CD4-positive, alpha-beta T cell treated with Interleukin-15 for 4 hours (primary cell): ENCODE measurements around the gene ALB.
"Not testable (repeated sequence)": the region's sequence is repeated elsewhere in the genome, so short reads cannot be mapped to it uniquely, and the experiment has no call there.

Source experiments
- DNase-seq: peaks from one replicate; pipeline ENCODE4 v3.0.0-alpha.2; 2020; ENCODE audit warnings: low spot score

Gene ALB

DNA sequence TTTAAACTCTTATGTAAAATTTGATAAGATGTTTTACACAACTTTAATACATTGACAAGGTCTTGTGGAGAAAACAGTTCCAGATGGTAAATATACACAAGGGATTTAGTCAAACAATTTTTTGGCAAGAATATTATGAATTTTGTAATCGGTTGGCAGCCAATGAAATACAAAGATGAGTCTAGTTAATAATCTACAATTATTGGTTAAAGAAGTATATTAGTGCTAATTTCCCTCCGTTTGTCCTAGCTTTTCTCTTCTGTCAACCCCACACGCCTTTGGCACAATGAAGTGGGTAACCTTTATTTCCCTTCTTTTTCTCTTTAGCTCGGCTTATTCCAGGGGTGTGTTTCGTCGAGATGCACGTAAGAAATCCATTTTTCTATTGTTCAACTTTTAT lies at the start of gene ALB:
ALB (plus strand) TSS at position 246 of the 400 bp plus-strand sequence; CDS start at position 287, 41 bp downstream.
- DNase-seq: no peak

DNA sequence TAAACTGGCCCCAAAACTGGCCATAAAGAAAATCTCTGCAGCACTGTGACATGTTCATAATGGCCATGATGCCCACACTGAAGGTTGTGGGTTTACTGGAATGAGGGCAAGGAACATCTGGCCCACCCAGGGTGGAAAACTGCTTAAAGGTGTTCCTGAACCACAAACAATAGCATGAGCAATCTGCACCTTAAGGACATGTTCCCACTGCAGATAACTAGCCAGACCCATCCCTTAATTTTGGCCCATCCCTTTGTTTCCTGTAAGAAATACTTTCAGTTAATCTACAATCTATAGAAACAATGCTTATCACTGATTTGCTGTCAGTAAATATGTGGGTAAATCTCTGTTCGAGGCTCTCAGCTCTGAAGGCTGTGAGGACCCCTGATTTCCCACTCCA lies 46.9 kb upstream of the ALB start:
- not testable (repeated sequence) for DNase-seq

GRCh38 chr4:73369506-73370199 lies 34.4 kb upstream of the ALB start:
- DNase-seq: not testable (repeated sequence)

GRCh38 chr4:73375328-73375741 lies 28.8 kb upstream of the ALB start:
- DNase-seq: no peak

DNA sequence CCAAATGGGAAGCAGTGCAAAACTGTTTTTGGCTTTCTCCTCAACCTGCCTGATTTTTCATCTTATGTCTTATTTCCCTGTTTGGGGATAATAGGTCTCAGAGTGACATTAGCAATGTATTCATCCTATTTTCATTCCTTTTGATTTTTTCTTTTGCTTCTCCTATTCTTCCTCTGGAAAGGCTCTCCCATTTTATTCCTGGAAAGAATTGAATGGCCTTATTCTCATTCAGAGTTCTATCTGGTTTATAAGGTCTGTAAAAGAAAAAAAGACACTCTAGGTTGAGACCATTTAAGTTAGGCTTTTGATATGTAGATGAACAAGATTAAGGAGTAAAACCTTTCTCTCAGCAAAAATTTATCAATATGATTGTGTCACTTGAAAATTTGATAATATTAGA lies 27.8 kb upstream of the ALB start:
- DNase-seq: no peak

- no peak for DNase-seq
These were observed 27.1 kb upstream of the ALB start for GRCh38 chr4:73376976-73377375.

DNA sequence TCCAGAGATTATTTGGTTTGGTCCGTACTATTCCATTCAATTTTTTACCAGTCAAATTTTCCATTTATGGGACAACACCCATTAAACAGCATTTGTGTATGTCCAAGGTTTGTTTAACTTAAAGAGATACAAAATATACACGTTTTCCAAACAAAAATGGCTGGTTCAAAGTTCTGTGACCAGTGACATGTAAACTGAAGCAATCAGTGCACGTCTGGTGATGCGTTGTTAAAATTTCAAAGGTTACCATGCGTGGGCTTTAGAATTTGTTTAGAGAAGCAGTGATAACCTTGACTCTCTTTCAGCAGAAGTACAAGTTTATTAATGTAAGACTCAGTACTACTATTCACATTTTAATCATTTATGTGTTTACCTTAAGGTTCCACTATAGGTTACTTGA lies 25.2 kb upstream of the ALB start:
- no peak for DNase-seq

GRCh38 chr4:73379946-73380345 lies 24.1 kb upstream of the ALB start:
- DNase-seq: no peak

DNA sequence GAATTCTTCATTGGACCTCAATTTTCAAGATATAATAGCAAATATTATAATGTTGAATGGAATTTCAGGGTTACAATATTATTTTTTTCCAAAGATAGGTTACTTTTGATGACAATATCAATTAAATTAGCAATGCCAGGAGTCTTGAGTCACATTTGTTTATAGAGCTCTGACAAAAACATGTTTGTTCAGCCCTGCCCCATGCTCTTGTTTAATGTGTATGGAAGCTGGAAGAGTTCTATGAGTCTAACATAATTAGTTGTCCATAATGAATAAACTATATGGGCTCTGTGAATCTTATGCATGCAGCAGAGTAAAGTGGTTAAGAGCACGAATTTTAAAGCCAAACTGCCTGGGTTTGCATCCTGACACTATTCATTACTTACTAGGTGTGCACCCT lies 22.9 kb upstream of the ALB start:
- DNase-seq: no peak

DNA sequence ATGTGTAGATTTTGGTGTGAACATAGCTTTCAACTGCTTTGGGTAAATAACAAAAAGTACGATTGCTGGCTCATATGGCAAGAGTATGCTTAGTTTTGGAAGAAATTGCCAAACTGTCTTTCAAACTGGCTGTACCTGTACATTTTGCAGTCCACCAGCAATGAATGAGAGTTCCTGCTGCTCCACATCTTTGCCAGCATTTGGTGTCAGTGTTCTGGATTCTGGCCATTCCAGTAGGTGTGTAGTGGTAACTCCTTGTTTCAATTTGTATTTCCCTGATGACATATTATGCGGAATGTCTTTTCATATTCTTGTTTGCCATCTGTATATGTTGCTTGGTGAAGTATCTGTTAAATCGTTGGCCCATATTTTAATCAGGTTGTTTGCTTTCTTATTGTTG lies 20.6 kb upstream of the ALB start:
- DNase-seq: no peak

- no peak for DNase-seq
These were observed 16.5 kb upstream of the ALB start for GRCh38 chr4:73387552-73387951.

DNA sequence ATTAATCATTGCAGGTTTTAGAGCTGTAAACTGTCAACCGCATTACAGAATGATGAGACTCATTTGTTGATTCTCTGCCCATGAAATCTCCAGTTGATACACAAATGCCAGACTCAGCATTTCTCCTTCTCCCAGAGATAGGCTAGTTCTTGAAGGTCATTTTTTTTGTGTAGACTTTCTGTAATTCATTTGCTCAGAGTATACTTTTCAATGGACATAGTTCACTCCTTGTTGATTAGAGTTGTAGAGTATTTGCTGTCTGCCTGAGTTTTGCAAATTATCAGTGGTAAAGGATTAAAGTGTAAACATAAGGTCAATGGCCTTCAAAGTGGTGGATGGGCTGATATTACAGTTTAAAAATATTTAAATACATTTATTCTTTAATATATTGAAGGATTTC lies 15.2 kb upstream of the ALB start:
- no peak for DNase-seq

DNA sequence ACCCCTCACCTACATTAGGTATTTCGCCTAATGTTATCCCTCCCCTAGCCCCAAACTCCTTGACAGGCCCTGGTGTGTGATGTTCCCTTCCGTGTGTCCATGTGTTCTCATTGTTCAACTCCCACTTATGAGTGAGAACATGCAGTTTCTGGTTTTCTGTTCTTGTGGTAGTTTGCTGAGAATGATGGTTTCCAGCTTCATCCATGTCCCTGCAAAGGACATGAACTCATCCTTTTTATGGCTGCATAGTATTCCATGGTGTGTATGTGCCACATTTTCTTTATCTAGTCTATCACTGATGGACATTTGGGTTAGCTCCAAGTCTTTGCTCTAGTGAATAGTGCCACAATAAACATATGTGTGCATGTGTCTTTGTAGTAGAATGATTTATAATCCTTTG lies 14.4 kb upstream of the ALB start:
- not testable (repeated sequence) for DNase-seq

- DNase-seq: no peak
These were observed 12.3 kb upstream of the ALB start for GRCh38 chr4:73391774-73392173.

GRCh38 chr4:73392936-73393335 lies 11.2 kb upstream of the ALB start:
- no peak for DNase-seq

- DNase-seq: no peak
These were observed 7.8 kb upstream of the ALB start for GRCh38 chr4:73396304-73396703.

DNA sequence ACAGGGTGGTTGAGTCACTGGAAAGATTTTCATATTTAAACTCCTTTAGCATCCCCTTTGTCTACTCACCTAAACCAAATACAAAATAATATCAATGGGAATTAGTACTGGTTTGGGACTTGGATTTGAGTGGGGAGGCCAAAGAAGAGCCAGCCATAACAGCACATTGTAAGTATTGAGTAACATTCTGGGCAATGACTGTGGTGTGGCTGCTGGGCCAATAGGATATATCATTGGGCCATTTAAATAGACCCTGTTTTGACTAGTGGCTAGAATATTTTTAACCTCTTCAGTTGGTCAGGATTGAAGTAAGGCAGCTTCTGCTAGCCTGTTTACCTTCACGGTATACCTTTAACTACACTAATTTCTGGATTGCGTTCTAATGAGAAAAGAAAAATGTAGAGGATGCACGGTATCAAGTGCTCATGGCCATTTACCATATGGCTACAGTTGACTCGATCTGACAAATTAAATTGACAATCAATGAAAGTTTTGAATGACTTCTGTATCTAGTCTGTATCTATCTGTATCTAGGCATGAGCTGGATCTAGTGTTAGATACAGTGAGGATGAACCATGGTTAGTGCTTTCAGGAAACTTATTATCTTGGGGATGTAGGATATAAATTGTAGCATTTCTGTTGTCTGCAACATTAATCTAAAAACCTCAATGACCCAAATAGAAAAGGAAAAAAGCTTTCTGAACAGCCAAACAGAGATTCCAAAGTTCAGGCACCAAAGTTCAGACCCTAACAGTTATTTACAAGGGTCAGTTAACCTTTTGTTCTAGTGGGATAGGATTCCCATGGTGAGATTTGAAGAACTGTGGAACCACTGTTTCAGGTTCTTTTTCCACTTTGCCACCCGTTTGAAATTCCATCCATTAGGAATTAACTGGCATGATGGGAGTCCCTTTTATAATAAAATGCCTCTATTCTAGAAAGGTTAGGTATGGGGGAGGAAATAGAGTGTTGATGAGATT lies 6.8 kb upstream of the ALB start:
- DNase-seq: no peak

DNA sequence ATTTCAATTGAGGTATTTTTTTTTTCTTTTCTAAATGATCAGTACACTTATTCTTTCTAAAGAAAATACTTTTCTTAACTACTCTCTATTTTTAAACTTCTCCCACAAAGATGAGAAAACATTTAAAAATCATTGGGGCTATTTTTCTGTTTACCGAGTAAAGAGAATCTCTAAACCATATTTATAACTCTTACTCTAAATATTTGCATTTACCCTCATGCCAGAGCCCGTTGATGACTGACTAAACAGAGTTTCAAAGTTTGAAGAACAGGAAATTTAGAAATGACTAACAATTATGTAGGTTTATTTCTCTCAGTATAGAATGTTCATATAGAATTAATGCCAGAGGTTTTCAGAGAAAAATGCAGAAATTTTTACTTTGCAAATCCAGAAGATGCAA lies 2.7 kb upstream of the ALB start:
- no peak for DNase-seq

DNA sequence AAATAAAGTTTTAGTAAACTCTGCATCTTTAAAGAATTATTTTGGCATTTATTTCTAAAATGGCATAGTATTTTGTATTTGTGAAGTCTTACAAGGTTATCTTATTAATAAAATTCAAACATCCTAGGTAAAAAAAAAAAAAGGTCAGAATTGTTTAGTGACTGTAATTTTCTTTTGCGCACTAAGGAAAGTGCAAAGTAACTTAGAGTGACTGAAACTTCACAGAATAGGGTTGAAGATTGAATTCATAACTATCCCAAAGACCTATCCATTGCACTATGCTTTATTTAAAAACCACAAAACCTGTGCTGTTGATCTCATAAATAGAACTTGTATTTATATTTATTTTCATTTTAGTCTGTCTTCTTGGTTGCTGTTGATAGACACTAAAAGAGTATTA lies 370 bp downstream of the ALB start:
- DNase-seq: no peak

GRCh38 chr4:73405138-73405537 lies 1.1 kb downstream of the ALB start:
- DNase-seq: no peak

DNA sequence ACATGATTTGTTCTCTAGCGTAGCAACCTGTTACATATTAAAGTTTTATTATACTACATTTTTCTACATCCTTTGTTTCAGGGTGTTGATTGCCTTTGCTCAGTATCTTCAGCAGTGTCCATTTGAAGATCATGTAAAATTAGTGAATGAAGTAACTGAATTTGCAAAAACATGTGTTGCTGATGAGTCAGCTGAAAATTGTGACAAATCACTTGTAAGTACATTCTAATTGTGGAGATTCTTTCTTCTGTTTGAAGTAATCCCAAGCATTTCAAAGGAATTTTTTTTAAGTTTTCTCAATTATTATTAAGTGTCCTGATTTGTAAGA lies 2.4 kb downstream of the ALB start:
- DNase-seq: no peak

- DNase-seq: no peak
These were observed 3.2 kb downstream of the ALB start for GRCh38 chr4:73407227-73407673.

DNA sequence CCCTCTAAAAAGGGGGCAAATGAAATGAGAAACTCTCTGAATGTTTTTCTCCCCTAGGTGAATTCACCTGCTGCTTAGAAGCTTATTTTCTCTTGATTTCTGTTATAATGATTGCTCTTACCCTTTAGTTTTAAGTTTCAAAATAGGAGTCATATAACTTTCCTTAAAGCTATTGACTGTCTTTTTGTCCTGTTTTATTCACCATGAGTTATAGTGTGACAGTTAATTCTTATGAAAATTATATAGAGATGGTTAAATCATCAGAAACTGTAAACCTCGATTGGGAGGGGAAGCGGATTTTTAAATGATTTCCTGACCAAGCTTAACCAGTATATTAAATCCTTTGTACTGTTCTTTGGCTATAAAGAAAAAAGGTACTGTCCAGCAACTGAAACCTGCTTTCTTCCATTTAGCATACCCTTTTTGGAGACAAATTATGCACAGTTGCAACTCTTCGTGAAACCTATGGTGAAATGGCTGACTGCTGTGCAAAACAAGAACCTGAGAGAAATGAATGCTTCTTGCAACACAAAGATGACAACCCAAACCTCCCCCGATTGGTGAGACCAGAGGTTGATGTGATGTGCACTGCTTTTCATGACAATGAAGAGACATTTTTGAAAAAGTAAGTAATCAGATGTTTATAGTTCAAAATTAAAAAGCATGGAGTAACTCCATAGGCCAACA lies 4.2 kb downstream of the ALB start:
- no peak for DNase-seq
